K562 (cell line): ENCODE results near the gene LDLRAD3. TPM values are rescaled to one million over a fixed set of nuclear protein-coding genes. Genes with fewer than 3 reads are reported as not detected.

Experiments used
- ATAC-seq: fragments of 200-7000 bp; cut with Tn5 transposase; 3 replicates; pipeline ENCODE4 v1.9.1; 2020; ENCODE audit warnings: moderate library complexity
- BruUV-seq: library from RNA; stranded (reverse); fragments of 400-500 nt; replicated peaks from 2 replicates; lab custom pipeline; 2021; lab: Mats Ljungman, UMichigan
- CTCF ChIA-PET: fragments of 300-600 bp; formaldehyde crosslinking; extraction: SDS; loops from one replicate; lab custom pipeline; 2021; ENCODE audit warnings: low intra/inter-chr PET ratio; lab: Yijun Ruan, JAX
- POLR2A ChIA-PET: fragments of 300-600, 350-650 bp; sonication (Branson Sonifier 250); formaldehyde crosslinking; extraction: SDS; loops from one replicate; lab custom pipeline; 2021; ENCODE audit warnings: antibody characterized with exemption, inconsistent platforms; lab: Yijun Ruan, JAX
- DNase-seq, 4 experiments: peaks; one replicate each; pipeline versions ENCODE4 v3.0.0 to v3.0.0-alpha.2; 2011 to 2018; ENCODE audit warnings: low spot score in 3 of 4, mixed read lengths in 3 of 4; ENCODE audit errors: extremely low read depth in 1 of 4
- FAIRE-seq: peaks from 2 replicates; lab custom pipeline; 2011; peaks lifted over from hg19 to GRCh38; lab: Jason Lieb, UNC
- H2AFZ ChIP-seq: 2 replicates; pipeline ENCODE4 v1.6.0; 2011; ENCODE audit warnings: low read depth, low read length, control low read depth, inconsistent platforms
- H3K27ac ChIP-seq: fragments of 200-600 bp; 3 replicates; pipeline ENCODE4 v1.8.0; 2011; ENCODE audit warnings: low read depth, mild to moderate bottlenecking, control low read depth, inconsistent platforms, low read length, moderate library complexity, mixed read lengths; ENCODE audit errors: extremely low read depth
- H3K27me3 ChIP-seq, 2 experiments: fragments of 300-600 bp in 1 of 2; 2 replicates in 1 of 2; 3 replicates in 1 of 2; pipeline versions ENCODE4 v1.6.0 to v1.8.0; 2011; ENCODE audit warnings: inconsistent platforms in 2 of 2, low read length in 2 of 2, mild to moderate bottlenecking in 1 of 2, mixed read lengths in 1 of 2, moderate library complexity in 1 of 2; ENCODE audit not compliant: control insufficient read depth in 2 of 2, insufficient read depth in 2 of 2
- H3K36me3 ChIP-seq: fragments of 300-600 bp; 3 replicates; pipeline ENCODE4 v1.8.0; 2011; ENCODE audit warnings: mild to moderate bottlenecking, low read length, inconsistent platforms; ENCODE audit not compliant: control insufficient read depth, insufficient read depth
- H3K4me1 ChIP-seq, 2 experiments: fragments of 200-600 bp in 1 of 2; replicated peaks in 1 of 2; 2 replicates in 1 of 2; 3 replicates in 1 of 2; pipeline versions ENCODE4 v1.5.1 to v1.8.0; 2011; ENCODE audit warnings: inconsistent platforms in 2 of 2, low read length in 2 of 2, mild to moderate bottlenecking in 1 of 2, mixed read lengths in 1 of 2, moderate library complexity in 1 of 2; ENCODE audit not compliant: control insufficient read depth in 2 of 2, insufficient read depth in 2 of 2
- H3K4me2 ChIP-seq: 2 replicates; pipeline ENCODE4 v1.6.1; 2011; ENCODE audit warnings: low read length, control low read depth, inconsistent platforms, mixed read lengths; ENCODE audit not compliant: insufficient read depth
- H3K4me3 ChIP-seq: fragments of 200-600 bp; sonication (generic), shearing (Covaris generic); 2 replicates; pipeline ENCODE4 v1.5.1; 2016; ENCODE audit warnings: control low read depth, inconsistent platforms
- H3K79me2 ChIP-seq: fragments of 200-600 bp; 3 replicates; pipeline ENCODE4 v1.8.0; 2011; ENCODE audit warnings: low read length, inconsistent platforms; ENCODE audit not compliant: control insufficient read depth, insufficient read depth
- H3K9ac ChIP-seq, 2 experiments: 2 replicates each; pipeline versions ENCODE4 v1.6.0 to v1.6.1; 2011; ENCODE audit warnings: low read depth in 2 of 2, low read length in 2 of 2, control low read depth in 1 of 2, inconsistent platforms in 1 of 2, mild to moderate bottlenecking in 1 of 2, mixed read lengths in 1 of 2; ENCODE audit not compliant: insufficient read depth in 1 of 2
- H3K9me1 ChIP-seq: one replicate; pipeline ENCODE4 v1.6.0; 2011; ENCODE audit warnings: inconsistent platforms, mild to moderate bottlenecking, low read length, moderate library complexity; ENCODE audit not compliant: control insufficient read depth, insufficient read depth
- H3K9me3 ChIP-seq: replicated peaks from 2 replicates; pipeline ENCODE4 v1.5.1; 2011; ENCODE audit warnings: low read depth, low read length, inconsistent platforms; ENCODE audit not compliant: control insufficient read depth, insufficient read depth
- H4K20me1 ChIP-seq: replicated peaks from 2 replicates; pipeline ENCODE4 v1.6.1; 2011; ENCODE audit warnings: low read length, inconsistent platforms, mixed read lengths; ENCODE audit not compliant: control insufficient read depth, insufficient read depth
- ADNP ChIP-seq: fragments of 200-800 bp; sonication (Bioruptor generic); IDR thresholded peaks from 2 replicates; pipeline ENCODE4 v1.6.1; 2016; ENCODE audit warnings: missing genetic modification characterization, missing compliant biosample characterization
- CC2D1A ChIP-seq: fragments of 450-650 bp; IDR thresholded peaks from 2 replicates; pipeline ENCODE4 v1.6.1; 2017; ENCODE audit warnings: mild to moderate bottlenecking
- POLR2H ChIP-seq: IDR thresholded peaks from 2 replicates; pipeline ENCODE4 v1.6.1; 2016; ENCODE audit warnings: missing genetic modification characterization, low read depth, mild to moderate bottlenecking, control low read depth, missing compliant biosample characterization, moderate library complexity
- RBM14 ChIP-seq: fragments of 200-400 bp; formaldehyde crosslinking; IDR thresholded peaks from 2 replicates; pipeline ENCODE4 v1.6.1; 2018; ENCODE audit warnings: low read depth, mild to moderate bottlenecking, low read length, moderate library complexity, borderline replicate concordance; ENCODE audit not compliant: insufficient read depth
- RBM25 ChIP-seq: fragments of 200-400 bp; formaldehyde crosslinking; IDR thresholded peaks from 2 replicates; pipeline ENCODE4 v1.6.1; 2018; ENCODE audit warnings: low read length, low read depth, moderate library complexity; ENCODE audit not compliant: severe bottlenecking
- TCFL5 ChIP-seq: fragments of 250-450 bp; sonication (Bioruptor Pico); conservative IDR thresholded peaks from 2 replicates; pipeline ENCODE4 v1.6.1; 2021; ENCODE audit warnings: mild to moderate bottlenecking, moderate library complexity, matching md5 sums
- ZNF436 ChIP-seq: fragments of 250-450, 450-650 bp; sonication (Bioruptor Pico); formaldehyde crosslinking; IDR thresholded peaks from 2 replicates; pipeline ENCODE4 v1.7.0; 2020; ENCODE audit warnings: mild to moderate bottlenecking
- ZNF766 ChIP-seq: fragments of 200-800 bp; sonication (Bioruptor generic); conservative IDR thresholded peaks from 2 replicates; pipeline ENCODE4 v1.6.1; 2016; ENCODE audit warnings: missing genetic modification characterization, missing compliant biosample characterization
- WGBS: fragments of 100-300 bp; shearing (Covaris generic); methylation state at CpG from one replicate; pipeline ENCODE4 v1.1.6; 2016; ENCODE audit warnings: low coverage, mixed read lengths; ENCODE audit not compliant: insufficient coverage; ENCODE audit errors: missing lambda C conversion rate; 5-methylcytosine and 5-hydroxymethylcytosine counted together
- in situ Hi-C: fragments of 300-500 bp; cut with MboI; formaldehyde crosslinking; loops from 4 replicates; pipeline ENCODE4 v1.15.0; 2018; ENCODE audit warnings: inconsistent platforms, mixed read lengths
- intact Hi-C: fragments of 100-400 bp; cut with micrococcal nuclease; formaldehyde crosslinking; loops from 2 replicates; pipeline ENCODE4 v1.14.2; 2022
- polyA plus RNA-seq, 8 experiments: library from polyadenylated mRNA; depleted of rRNA in 4 of 8; stranded (reverse) in 5 of 8; unstranded in 3 of 8; fragments of >200 nt; fragmentation: Nextera tagmentation in 2 of 8; fragmentation: Illumina TruSeq in 1 of 8; extraction: Ambion mirVana in 2 of 8; extraction: Trizol in 1 of 8; gene quantifications; 2 replicates each; pipeline versions ENCODE4 v1.2.1 to v1.2.3, GENCODE V29; 2011 to 2014; ENCODE audit warnings: inconsistent platforms in 1 of 8, missing spikeins in 1 of 8
- total RNA-seq, 7 experiments: library from RNA; depleted of rRNA in 6 of 7; stranded (reverse); fragments of >200 nt in 6 of 7; fragmentation: Illumina TruSeq in 2 of 7; extraction: Trizol in 2 of 7; gene quantifications; 2 replicates each; pipeline versions ENCODE4 v1.2.1 to v1.2.3, GENCODE V29; 2011 to 2021; ENCODE audit warnings: low replicate concordance in 1 of 7
- TF ChIP-seq, protein P1 (sequence below): fragments of 450-650 bp; IDR thresholded peaks from 2 replicates; pipeline ENCODE4 v1.7.1; 2018; ENCODE audit warnings: mild to moderate bottlenecking, low read depth; ENCODE audit not compliant: partially characterized antibody
- TF ChIP-seq, protein P2 (sequence below): sonication (generic); formaldehyde crosslinking; IDR thresholded peaks from 2 replicates; pipeline ENCODE4 v1.8.1; 2022; ENCODE audit warnings: missing genetic modification reagents

The LDLRAD3 gene
- total and polyA plus RNA-seq, 9 of the 15 experiments (the other 6 are each of a cell fraction or from before 2014, with no cell fraction given), result 0.73 to 7.2 (median 3.5) TPM

DNA sequence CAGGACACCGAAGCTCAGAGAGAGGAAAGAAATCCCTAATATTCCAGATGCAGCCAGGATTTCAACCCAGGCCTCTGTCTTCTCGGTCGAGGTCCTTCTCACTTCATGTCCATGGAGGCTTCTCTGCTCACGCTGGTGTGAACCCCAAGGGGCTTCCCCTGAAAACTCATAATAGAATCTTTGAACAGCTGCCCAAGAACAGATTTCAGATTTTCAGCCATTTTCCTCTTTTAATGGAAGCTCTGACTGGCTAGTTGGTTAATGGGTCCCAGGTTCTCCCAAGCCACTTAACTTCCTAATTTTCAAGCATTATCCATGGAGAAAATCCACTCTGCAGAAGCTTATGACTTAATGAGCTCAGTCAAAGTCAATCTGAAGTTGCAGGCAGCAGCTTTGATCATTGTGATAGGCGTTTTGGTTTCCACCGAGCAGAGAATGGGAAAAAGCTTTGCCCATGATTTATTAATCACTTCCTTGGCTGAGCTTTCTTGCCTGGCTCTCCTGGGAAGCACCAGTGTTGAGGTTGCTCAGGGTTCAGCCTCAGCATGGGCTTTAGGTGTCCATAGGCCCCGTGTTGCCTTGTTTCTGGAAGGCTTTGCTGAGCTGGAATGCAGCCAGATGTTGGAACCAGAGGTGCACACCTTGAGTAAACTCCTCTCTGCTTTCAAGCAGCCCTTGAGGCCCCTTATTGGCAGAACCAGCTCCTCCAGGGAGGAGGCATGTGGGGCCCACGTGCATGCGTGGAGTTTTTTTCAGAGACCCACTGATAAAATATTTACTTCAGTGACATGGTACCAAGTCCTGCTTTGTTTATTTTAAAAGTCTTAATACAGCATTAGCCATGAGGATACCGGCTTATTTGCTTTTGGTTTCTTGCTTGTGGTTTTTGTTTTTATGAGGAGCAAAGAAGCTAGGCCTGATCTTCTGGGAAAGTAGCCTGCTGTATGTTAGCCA, 25.5 kb downstream of the LDLRAD3 start (continued):
- TF ChIP-seq, protein P1, sequence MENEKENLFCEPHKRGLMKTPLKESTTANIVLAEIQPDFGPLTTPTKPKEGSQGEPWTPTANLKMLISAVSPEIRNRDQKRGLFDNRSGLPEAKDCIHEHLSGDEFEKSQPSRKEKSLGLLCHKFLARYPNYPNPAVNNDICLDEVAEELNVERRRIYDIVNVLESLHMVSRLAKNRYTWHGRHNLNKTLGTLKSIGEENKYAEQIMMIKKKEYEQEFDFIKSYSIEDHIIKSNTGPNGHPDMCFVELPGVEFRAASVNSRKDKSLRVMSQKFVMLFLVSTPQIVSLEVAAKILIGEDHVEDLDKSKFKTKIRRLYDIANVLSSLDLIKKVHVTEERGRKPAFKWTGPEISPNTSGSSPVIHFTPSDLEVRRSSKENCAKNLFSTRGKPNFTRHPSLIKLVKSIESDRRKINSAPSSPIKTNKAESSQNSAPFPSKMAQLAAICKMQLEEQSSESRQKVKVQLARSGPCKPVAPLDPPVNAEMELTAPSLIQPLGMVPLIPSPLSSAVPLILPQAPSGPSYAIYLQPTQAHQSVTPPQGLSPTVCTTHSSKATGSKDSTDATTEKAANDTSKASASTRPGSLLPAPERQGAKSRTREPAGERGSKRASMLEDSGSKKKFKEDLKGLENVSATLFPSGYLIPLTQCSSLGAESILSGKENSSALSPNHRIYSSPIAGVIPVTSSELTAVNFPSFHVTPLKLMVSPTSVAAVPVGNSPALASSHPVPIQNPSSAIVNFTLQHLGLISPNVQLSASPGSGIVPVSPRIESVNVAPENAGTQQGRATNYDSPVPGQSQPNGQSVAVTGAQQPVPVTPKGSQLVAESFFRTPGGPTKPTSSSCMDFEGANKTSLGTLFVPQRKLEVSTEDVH, result no peak
- TF ChIP-seq TCFL5 (CRISPR knock-in tag) (no peak), CC2D1A (no peak), RBM14 (no peak), POLR2H (tag) (no peak), ZNF436 (CRISPR knock-in tag) (no peak)

DNA sequence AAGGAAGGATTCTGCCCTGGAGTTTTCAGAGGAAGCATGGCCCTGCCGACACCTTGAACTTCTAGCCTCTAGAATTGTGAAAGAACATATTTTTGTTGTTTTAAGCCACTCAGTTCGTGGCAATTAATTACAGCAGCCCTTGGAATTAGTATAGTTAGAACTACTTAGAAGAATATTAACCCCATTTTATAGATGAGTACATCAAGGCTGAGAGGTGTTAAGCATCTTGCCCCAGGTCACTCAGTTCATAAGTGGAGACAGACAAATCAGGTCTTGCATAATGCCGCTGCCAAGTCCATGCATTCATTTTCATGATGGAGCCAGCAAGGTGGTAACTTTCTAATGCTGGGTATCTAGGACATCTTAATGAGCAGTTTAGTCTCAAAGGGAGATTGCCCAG, 26.6 kb downstream of the LDLRAD3 start:
- ChIA-PET POLR2A (no interaction called here), CTCF (interaction anchor here (0.6 kb wide), 1 partner anchor 57 kb away, joined by 3 read pairs; no protein-coding TSS in a partner anchor)
- no peaks in the 10 kb centered on the region for H3K27me3 ChIP-seq
- ATAC-seq, result no peak
- intact Hi-C loops (no loop called here), in situ Hi-C loops (no loop called here)
- BruUV-seq, result no TSS peak
- no peak for DNase-seq
- H3K27ac ChIP-seq, result no peak overlapping the region
- H3K9me1 ChIP-seq, result no peaks in the 10 kb centered on the region
- 14% methylated on average over 3 of the region's 3 CpGs for WGBS
- H3K9me3 ChIP-seq, result no peaks in the 10 kb centered on the region
- H2AFZ ChIP-seq, result no peak overlapping the region
- no peak overlapping the region for H3K9ac ChIP-seq
- no peak overlapping the region for H3K4me2 ChIP-seq
- H3K4me1 ChIP-seq, result no peaks in the 10 kb centered on the region
- H3K79me2 ChIP-seq, result no peaks in the 10 kb centered on the region
- no peaks in the 10 kb centered on the region for H3K36me3 ChIP-seq
- no peak for FAIRE-seq
- H3K4me3 ChIP-seq, result no peak overlapping the region
- TF ChIP-seq ZNF766 (no peak), ADNP (tag) (peak; percentile 66), RBM25 (peak; percentile 76)
- TF ChIP-seq, protein P2, sequence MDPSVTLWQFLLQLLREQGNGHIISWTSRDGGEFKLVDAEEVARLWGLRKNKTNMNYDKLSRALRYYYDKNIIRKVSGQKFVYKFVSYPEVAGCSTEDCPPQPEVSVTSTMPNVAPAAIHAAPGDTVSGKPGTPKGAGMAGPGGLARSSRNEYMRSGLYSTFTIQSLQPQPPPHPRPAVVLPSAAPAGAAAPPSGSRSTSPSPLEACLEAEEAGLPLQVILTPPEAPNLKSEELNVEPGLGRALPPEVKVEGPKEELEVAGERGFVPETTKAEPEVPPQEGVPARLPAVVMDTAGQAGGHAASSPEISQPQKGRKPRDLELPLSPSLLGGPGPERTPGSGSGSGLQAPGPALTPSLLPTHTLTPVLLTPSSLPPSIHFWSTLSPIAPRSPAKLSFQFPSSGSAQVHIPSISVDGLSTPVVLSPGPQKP (CRISPR knock-in tag), result no peak
- H4K20me1 ChIP-seq, result no peaks in the 10 kb centered on the region
